Adrenal gland (tissue), 5 donors: ENCODE measurements around the gene HIRA.

Source experiments
- POLR2A ChIP-seq, 2 donors: fragments of 450-650 bp; IDR thresholded peaks; one replicate each; pipeline ENCODE4 v1.6.1; 2017; ENCODE audit warnings: antibody characterized with exemption in 2 of 2, mild to moderate bottlenecking in 2 of 2, moderate library complexity in 1 of 2
- TF ChIP-seq, protein P1 (sequence below), 6 experiments: fragments of 450-650 bp in 4 of 6; fragments of 200-600 bp in 2 of 6; sonication (generic) in 1 of 6; IDR thresholded peaks; 1 replicate in 5 of 6; 2 replicates in 1 of 6; pipeline versions ENCODE4 v1.5.1 to v1.8.0; 2016 to 2021; ENCODE audit warnings: antibody characterized with exemption in 6 of 6, mild to moderate bottlenecking in 2 of 6, moderate library complexity in 1 of 6
- donor health status: DM: no; HTN: no; CAD: no.

GRCh38 chr22:19319281-19319680, 112.3 kb downstream of the HIRA start:
- TF ChIP-seq POLR2A (IDR thresholded peaks at IDR 0.05) = no peak
- TF ChIP-seq, protein P1, sequence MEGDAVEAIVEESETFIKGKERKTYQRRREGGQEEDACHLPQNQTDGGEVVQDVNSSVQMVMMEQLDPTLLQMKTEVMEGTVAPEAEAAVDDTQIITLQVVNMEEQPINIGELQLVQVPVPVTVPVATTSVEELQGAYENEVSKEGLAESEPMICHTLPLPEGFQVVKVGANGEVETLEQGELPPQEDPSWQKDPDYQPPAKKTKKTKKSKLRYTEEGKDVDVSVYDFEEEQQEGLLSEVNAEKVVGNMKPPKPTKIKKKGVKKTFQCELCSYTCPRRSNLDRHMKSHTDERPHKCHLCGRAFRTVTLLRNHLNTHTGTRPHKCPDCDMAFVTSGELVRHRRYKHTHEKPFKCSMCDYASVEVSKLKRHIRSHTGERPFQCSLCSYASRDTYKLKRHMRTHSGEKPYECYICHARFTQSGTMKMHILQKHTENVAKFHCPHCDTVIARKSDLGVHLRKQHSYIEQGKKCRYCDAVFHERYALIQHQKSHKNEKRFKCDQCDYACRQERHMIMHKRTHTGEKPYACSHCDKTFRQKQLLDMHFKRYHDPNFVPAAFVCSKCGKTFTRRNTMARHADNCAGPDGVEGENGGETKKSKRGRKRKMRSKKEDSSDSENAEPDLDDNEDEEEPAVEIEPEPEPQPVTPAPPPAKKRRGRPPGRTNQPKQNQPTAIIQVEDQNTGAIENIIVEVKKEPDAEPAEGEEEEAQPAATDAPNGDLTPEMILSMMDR (IDR thresholded peaks at IDR 0.05) = no peak
